ENCODE results near the gene TECPR2. TPM values are rescaled to one million over a fixed set of nuclear protein-coding genes. Genes with fewer than 3 reads are reported as not detected.
A peak's percentile ranks its signal among the peaks of the same experiment; 100 is the strongest.

TECPR2 gene
- total and polyA plus RNA-seq, 2 of the 13 experiments (the other 11 are each of a cell fraction or from before 2014, with no cell fraction given) = 3.5 to 5.7 TPM

GRCh38 chr14:102316338-102316742 lies 46.4 kb upstream of the TECPR2 start (continued):
- TF ChIP-seq USF2 (IDR thresholded peaks at IDR 0.05; ENCODE audit: low read depth, low read length) = no peak
- TF ChIP-seq USF2 (CRISPR knock-in tag; IDR thresholded peaks at IDR 0.05; ENCODE audit: borderline replicate concordance) = no peak
- TF ChIP-seq ZNF766 (CRISPR knock-in tag; IDR thresholded peaks at IDR 0.05; ENCODE audit: borderline replicate concordance) = no peak
- no peak for TF ChIP-seq ZBTB25 (CRISPR knock-in tag; IDR thresholded peaks at IDR 0.05)
- TF ChIP-seq ZNF30 (CRISPR knock-in tag; IDR thresholded peaks at IDR 0.05) = no peak
- no peak for TF ChIP-seq ZNF770 (CRISPR knock-in tag; IDR thresholded peaks at IDR 0.05)
- TF ChIP-seq MLX (CRISPR knock-in tag; IDR thresholded peaks at IDR 0.05) = no peak
- TF ChIP-seq ZNF383 (CRISPR knock-in tag; IDR thresholded peaks at IDR 0.05; ENCODE audit: borderline replicate concordance) = no peak
- no peak for TF ChIP-seq SATB2 (CRISPR knock-in tag; IDR thresholded peaks at IDR 0.05)
- no peak for TF ChIP-seq ZNF276 (CRISPR knock-in tag; IDR thresholded peaks at IDR 0.05; ENCODE audit: low read depth)
- no peak for TF ChIP-seq ZNF207 (IDR thresholded peaks at IDR 0.05; ENCODE audit: borderline replicate concordance)
- TF ChIP-seq ZNF713 (CRISPR knock-in tag; IDR thresholded peaks at IDR 0.05) = no peak
- TF ChIP-seq BRF2 (CRISPR knock-in tag; IDR thresholded peaks at IDR 0.05) = 0 out of 2 replicates have a peak, but pooled peaks have one; percentile 3
- TF ChIP-seq ZNF776 (CRISPR knock-in tag; IDR thresholded peaks at IDR 0.05) = no peak
